Vagina (tissue), 2 donors: ENCODE data around the gene ADARB1. TPM values are rescaled to one million over a fixed set of nuclear protein-coding genes. Genes with fewer than 3 reads are reported as not detected.

Source experiments
- DNase-seq, 2 donors: peaks; one replicate each; pipeline ENCODE4 v3.0.0-alpha.2; 2017; ENCODE audit errors: extremely low spot score in 2 of 2
- H3K27ac ChIP-seq: fragments of 200-600 bp; sonication (generic); one replicate; pipeline ENCODE4 v1.5.1; 2019
- H3K27me3 ChIP-seq: fragments of 200-600 bp; sonication (generic); one replicate; pipeline ENCODE4 v1.5.1; 2019
- H3K36me3 ChIP-seq, 2 donors: fragments of 200-600 bp; sonication (generic); one replicate each; pipeline ENCODE4 v1.5.1; 2017 to 2019
- H3K4me1 ChIP-seq: fragments of 200-600 bp; sonication (generic); one replicate; pipeline ENCODE4 v1.5.1; 2019
- H3K4me3 ChIP-seq, 2 donors: fragments of 200-600 bp; sonication (generic); 1 replicate in 1 of 2; 2 replicates in 1 of 2; pipeline ENCODE4 v1.5.1; 2016 to 2019
- H3K9me3 ChIP-seq: fragments of 200-600 bp; sonication (generic); one replicate; pipeline ENCODE4 v1.5.1; 2019
- CTCF ChIP-seq, 3 experiments: fragments of 450-650 bp in 2 of 3; fragments of 200-600 bp in 1 of 3; sonication (generic) in 1 of 3; IDR thresholded peaks; one replicate each; pipeline ENCODE4 v1.5.1; 2017 to 2019; ENCODE audit warnings: antibody characterized with exemption in 3 of 3, mild to moderate bottlenecking in 2 of 3, moderate library complexity in 2 of 3
- POLR2A ChIP-seq, 2 donors: fragments of 450-650 bp; IDR thresholded peaks; one replicate each; pipeline ENCODE4 v1.6.1; 2017; ENCODE audit warnings: antibody characterized with exemption in 2 of 2, mild to moderate bottlenecking in 2 of 2, moderate library complexity in 2 of 2
- POLR2AphosphoS5 ChIP-seq, 2 donors: sonication (generic); formaldehyde crosslinking; IDR thresholded peaks; one replicate each; pipeline ENCODE4 v1.9.0; 2017; ENCODE audit warnings: antibody characterized with exemption in 2 of 2, mild to moderate bottlenecking in 2 of 2, low read depth in 1 of 2; ENCODE audit not compliant: insufficient read depth in 1 of 2
- intact Hi-C: fragments of 100-400 bp; cut with DNase I; formaldehyde crosslinking; loops from one replicate; pipeline ENCODE4 v1.15.1; 2023
- total RNA-seq: library from RNA; depleted of rRNA; stranded (reverse); fragments of >200 nt; gene quantifications from one replicate; pipeline ENCODE4 v1.2.3, GENCODE V29; 2016

ADARB1 gene
- total RNA-seq, 1 donor from 2014 or later, result 19.6 TPM

- intact Hi-C loops, result no loop called here
- H3K4me1 ChIP-seq, result peaks cover 8% of the 10 kb centered on the region
- DNase-seq, result peak in 1 of 2 donors; percentile 75
- peaks cover 0 to 22% of the 10 kb centered on the region in 2 donors for H3K36me3 ChIP-seq
- H3K27ac ChIP-seq, result no peak overlapping the region
- no peak for TF ChIP-seq CTCF (IDR thresholded peaks at IDR 0.05)
- TF ChIP-seq POLR2A (IDR thresholded peaks at IDR 0.05), result no peak
- TF ChIP-seq POLR2AphosphoS5 (IDR thresholded peaks at IDR 0.05; ENCODE audit: insufficient read depth in 1 of 2, low read depth in 1 of 2), result no peak
- H3K27me3 ChIP-seq, result no peaks in the 10 kb centered on the region
- no peaks in the 10 kb centered on the region for H3K9me3 ChIP-seq
- no peak overlapping the region for H3K4me3 ChIP-seq
Measured at GRCh38 chr21:45223236-45224185, 149.1 kb downstream of the ADARB1 start.

GRCh38 chr21:45224189-45224938, 150.0 kb downstream of the ADARB1 start:
- TF ChIP-seq CTCF (IDR thresholded peaks at IDR 0.05), result no peak
- no peak for TF ChIP-seq POLR2A (IDR thresholded peaks at IDR 0.05)
- TF ChIP-seq POLR2AphosphoS5 (IDR thresholded peaks at IDR 0.05; ENCODE audit: insufficient read depth in 1 of 2, low read depth in 1 of 2), result no peak
- peaks cover 0 to 22% of the 10 kb centered on the region in 2 donors for H3K36me3 ChIP-seq
- intact Hi-C loops, result no loop called here
- DNase-seq, result peak in 1 of 2 donors; percentile 87
- no peak overlapping the region for H3K27ac ChIP-seq
- peaks cover 13% of the 10 kb centered on the region for H3K4me1 ChIP-seq
- H3K4me3 ChIP-seq, result no peak overlapping the region
- no peaks in the 10 kb centered on the region for H3K9me3 ChIP-seq
- no peaks in the 10 kb centered on the region for H3K27me3 ChIP-seq

- H3K9me3 ChIP-seq, result no peaks in the 10 kb centered on the region
- no peak overlapping the region for H3K4me3 ChIP-seq
- no peak overlapping the region for H3K27ac ChIP-seq
- TF ChIP-seq POLR2A (IDR thresholded peaks at IDR 0.05) (no peak), POLR2AphosphoS5 (IDR thresholded peaks at IDR 0.05; ENCODE audit: insufficient read depth in 1 of 2, low read depth in 1 of 2) (no peak), CTCF (IDR thresholded peaks at IDR 0.05) (no peak)
- DNase-seq, result no peak
- peaks cover 13% of the 10 kb centered on the region for H3K4me1 ChIP-seq
- H3K36me3 ChIP-seq, result peaks cover 0 to 22% of the 10 kb centered on the region in 2 donors
- intact Hi-C loops, result no loop called here
- no peaks in the 10 kb centered on the region for H3K27me3 ChIP-seq
Measured at GRCh38 chr21:45225041-45225740, 150.8 kb downstream of the ADARB1 start.

- no peak overlapping the region for H3K27ac ChIP-seq
- TF ChIP-seq CTCF (IDR thresholded peaks at IDR 0.05) (no peak), POLR2A (IDR thresholded peaks at IDR 0.05) (no peak), POLR2AphosphoS5 (IDR thresholded peaks at IDR 0.05; ENCODE audit: insufficient read depth in 1 of 2, low read depth in 1 of 2) (no peak)
- no peak overlapping the region for H3K4me3 ChIP-seq
- no peaks in the 10 kb centered on the region for H3K9me3 ChIP-seq
- intact Hi-C loops, result no loop called here
- peaks cover 13% of the 10 kb centered on the region for H3K4me1 ChIP-seq
- H3K27me3 ChIP-seq, result no peaks in the 10 kb centered on the region
- DNase-seq, result peak in 1 of 2 donors; percentile 83
- peaks cover 0 to 17% of the 10 kb centered on the region in 2 donors for H3K36me3 ChIP-seq
Measured at GRCh38 chr21:45225741-45226327, 151.5 kb downstream of the ADARB1 start.
